NCI-H446 (cell line): Measurements from ENCODE around the gene IL1RAPL1.

ENCODE experiments used
- DNase-seq, 2 experiments: peaks; one replicate each; lab custom pipeline; 2025; lab: John Stamatoyannopoulos, UW

Gene IL1RAPL1

DNA sequence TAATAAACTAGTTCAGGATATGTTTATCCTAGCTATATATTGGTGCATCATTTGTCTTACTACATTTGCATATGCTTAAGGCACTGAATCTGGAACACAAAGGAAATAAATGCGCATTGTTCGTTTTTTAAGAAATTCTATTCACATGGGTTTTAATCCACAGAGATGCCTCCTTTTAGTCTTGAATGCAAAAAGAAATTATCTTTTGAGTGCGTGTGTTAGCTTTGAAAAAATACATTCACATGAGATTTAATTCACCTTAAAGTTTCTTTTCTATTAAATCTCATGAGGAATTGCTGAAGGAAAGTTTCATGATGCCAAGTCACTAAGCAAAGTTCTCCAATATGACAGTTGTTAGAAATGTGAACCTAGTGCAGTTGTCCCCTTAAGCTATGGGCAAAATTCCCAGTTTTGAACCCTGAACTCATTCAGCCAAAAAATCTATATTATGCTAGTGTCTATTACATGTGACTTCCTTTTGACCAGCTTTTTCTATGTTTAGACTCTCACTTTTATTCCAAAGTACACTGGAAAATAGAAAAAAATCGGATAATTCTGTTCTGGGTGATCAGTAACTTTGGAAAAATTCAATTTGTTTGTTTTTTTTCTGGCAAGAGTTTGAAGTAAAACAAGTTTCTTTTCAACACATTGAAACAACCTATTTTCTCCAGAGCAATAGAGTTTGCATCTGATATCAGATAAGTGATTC lies 1201.9 kb downstream of the IL1RAPL1 start:
- no peak for DNase-seq

DNA sequence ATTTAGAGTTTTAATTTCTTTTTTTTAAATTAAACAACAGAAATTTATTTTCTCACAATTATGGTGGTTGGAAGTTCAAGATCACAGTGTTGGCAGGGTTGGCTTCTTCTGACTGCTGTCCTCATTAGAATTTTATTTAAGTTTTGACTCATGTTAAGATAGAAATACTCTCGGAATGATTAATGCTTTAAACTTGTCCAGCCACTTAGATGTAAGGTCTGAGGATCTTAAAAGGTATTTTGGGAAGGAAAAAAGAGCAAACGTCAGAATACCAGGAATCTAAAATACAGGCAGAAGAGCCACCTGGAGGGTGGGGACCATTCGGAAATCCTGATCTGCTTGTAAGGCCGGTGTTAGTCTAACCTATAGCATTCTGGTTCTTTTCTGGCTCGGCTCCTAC lies 1205.1 kb downstream of the IL1RAPL1 start:
- no peak for DNase-seq

DNA sequence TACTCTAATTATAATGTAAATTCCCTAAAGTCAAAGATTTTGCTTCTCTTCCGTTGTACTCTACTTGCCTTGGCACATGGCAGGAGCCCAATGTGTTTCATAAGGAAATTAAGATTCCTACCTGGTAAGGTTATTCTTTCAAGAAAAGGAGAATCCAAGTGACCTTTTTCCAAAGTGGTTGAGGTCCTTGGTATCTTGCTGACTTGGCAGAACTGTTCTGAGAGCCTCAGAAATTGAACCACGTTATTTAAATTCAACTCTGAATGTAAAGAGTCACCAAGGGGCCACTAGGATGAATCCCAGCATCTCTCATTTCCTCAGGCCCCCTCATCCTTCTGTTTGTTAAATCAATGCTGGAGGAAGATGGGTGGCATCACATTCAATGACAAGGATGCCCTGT lies 1209.9 kb downstream of the IL1RAPL1 start:
- no peak for DNase-seq

DNA sequence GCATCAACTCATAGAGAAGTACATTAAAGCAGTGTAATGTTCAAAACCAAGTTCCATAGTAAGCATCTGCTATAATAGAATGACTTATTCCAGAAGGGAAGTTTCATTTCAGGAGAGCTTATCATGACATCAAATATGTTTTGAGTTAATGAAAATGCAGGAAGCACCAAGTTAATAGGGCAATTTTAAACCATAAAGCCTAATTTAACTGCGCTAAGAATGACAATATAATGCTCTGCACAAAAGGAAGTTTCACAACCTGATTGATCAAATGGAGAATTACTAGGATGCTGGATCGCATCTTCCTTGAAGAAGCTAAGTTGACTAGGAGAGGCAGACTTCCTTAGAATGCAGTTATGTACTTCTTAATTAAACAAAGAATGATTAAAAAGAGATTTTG lies 1211.2 kb downstream of the IL1RAPL1 start:
- DNase-seq: no peak

DNA sequence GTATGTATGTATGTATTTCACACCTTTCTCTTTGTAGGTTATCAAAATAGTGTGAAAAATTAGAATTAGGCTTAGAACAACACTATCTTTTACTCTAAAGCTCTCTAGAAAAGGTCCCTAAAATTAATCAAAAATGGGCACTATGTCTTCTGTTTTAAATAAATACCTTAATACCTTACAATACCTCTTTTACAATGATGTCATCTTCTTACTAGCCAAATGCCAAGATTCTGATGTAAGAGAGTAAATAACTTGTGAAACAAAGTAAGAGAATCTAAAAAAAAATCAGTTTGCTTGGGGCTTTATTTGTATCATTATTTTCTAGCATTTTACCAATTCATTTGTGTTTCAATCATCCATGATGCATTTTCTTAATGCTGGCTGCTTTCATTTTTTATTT lies 1225.9 kb downstream of the IL1RAPL1 start:
- DNase-seq: no peak

DNA sequence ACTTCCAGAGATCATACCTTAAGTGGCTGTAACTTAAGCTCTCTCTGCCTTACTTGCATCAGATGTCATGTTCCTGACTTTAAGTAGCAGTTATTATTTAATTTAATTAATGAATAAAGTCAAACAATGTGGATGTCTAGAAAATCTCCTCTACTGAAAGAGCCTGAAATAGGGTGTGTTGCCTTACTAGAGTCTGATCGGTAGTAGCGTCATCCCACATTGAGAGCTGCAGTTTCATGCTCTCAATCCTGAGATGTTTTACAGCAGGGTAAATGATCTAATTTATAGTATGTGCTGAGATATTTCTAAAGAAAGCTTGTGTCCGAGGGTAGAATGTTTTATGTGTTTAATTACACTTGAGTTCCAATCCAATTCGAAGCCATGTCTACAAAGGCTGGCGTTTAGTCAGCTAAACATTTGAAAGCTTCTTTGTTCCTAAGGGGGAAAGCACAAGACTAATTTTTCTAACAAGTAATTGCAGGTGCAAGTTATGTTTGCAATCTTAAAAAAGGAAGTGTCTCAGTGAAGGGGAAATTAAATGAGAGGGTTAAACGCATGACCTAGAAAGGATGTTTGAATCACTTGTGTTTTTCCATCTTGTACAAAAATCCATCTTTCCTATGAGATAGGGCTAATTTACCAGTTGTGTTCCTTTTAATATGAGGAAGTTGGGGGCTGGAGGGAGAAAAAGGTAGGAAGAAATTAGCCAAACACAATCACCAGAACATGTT lies 1237.1 kb downstream of the IL1RAPL1 start:
- DNase-seq: no peak

DNA sequence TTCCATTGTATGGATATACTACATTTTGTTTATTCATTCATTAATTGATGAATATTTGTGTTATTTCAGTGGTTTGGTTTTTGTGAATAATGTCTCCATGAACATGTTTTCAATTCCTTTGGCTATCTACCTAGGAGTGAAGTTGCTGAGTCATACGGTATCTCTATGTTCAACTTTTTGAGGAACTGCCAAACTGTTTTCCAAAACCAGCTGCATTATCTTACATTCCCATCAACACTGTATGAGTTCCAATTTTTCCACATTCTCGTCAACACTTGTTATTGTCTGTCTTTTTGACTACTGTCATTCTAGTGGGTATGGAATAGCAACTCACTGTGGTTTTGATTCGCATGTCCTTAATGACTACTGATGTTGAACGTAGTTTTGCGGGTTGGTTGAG lies 1239.5 kb downstream of the IL1RAPL1 start:
- no peak for DNase-seq

DNA sequence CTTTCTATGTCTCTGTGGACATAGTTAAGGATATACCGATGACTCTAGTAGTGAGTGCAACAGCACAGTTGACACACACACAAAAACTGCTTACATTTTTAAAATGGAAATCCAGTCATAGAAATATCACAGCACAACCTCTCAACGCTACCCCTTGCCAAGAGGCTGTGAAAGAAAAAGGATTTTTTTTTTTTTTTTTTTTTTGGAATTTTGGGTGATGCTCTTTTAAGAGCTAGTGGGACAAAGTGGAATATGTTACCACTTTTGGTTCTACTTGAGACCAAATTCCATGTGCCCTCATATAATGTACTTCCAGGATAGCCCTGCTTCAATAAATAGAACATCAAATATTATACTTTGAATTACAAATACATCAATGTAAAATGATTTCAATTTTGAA lies 1247.1 kb downstream of the IL1RAPL1 start:
- no peak for DNase-seq

DNA sequence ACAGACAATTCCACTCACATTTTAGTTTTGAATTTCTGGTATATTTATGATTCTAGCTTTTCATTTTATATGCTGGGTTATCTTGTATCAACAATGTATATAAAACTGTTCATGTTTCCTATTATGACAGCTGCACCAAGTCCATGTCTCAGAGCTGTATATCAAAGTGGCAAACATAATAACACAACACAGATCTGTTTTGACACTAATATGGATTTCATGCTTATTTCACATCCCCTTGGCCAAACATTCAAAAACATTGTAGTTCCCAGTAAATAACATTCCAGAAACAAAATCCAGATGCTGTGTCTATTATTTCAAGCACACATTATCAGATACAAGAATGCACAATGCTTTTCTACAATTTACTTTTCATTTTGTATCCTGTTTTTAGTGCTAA lies 1247.5 kb downstream of the IL1RAPL1 start:
- no peak for DNase-seq

DNA sequence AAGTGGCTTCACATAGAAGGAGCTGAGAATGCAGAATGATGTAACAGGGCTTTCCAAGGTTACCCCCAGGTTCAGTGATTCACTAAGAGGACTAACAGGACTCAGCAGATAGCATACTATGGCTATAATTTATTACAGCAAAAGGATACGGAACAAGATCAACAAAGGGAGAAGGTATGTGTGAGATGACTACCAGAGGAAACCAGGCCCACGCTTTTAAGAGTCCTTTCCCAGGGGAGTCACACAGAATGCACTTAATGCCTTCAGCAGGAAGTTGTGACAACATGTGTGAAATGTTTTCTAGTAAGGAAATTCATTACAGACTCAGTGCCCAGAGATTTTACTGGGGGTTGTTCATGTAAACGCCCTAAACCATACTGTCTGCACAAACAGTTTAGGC lies 1254.5 kb downstream of the IL1RAPL1 start:
- DNase-seq: no peak

DNA sequence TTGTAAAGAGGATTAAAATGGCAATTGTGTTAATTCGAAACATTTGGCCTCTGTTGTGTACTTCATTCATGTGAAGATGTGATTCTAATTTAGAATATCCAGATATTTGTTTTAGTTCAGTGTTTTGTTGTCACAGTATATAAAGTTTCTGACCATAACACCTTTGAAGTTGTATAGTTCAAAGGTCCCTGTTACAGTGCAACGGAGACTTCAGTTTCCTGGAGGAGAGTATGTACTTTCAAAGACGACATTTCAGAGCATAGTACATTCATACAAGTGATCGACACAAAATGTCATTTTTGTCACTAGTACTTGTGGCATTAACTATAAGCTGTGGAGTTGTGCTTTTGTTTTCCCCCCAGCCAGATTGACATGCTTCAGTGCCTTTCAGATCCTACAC lies 1255.3 kb downstream of the IL1RAPL1 start:
- no peak for DNase-seq

DNA sequence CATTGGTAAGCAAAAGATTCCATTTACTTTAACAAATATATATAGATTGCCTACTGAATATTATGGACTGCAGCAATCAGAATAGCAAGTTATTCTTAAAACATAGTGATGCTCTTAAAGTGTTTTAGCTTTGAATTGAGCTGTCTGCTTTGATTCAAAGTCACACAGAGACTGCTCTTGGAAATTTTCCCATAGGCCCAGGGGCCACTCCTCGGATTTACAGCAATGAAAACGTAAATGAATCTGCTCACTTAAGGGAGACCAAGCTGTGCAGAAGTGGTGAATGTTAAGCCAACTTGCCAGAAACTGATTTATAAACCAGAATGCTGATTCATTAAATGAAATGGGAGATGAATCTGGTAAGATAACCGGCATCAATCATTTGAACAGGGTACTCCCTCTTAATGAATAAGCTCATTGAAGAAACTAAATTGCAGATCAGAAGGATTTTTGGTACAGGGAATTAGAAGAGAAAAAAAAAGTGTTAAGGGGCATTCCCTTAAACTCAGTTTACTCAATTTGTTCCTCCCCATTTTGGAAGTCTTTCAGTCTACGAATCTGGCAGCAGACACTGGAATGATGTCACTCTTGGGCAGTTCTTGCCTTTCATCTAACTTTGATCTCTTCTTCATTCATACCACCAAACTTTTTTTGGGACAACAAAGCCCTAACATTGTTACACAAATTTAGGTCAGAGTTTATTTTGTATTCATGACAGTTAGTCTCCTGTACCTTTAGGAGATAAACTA lies 1264.8 kb downstream of the IL1RAPL1 start:
- no peak for DNase-seq

DNA sequence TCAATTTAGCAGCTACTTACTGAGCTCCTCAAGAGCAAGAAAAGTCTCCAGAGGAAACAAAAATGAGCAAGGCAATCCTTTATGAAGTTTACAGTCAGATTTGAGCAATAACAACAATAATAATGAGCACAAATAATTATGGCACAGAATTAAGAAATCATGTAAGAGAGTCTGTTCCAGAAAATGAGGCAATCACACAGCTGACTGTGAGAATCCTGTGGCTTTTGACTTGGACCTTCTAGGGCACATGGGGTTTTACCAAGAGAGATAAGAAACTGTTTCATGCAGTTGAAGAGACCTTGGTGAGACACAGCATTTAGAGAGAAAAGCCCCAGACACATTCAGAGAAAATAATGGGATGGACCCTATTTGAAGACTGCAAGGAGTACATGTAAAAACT lies 1265.5 kb downstream of the IL1RAPL1 start:
- DNase-seq: no peak

DNA sequence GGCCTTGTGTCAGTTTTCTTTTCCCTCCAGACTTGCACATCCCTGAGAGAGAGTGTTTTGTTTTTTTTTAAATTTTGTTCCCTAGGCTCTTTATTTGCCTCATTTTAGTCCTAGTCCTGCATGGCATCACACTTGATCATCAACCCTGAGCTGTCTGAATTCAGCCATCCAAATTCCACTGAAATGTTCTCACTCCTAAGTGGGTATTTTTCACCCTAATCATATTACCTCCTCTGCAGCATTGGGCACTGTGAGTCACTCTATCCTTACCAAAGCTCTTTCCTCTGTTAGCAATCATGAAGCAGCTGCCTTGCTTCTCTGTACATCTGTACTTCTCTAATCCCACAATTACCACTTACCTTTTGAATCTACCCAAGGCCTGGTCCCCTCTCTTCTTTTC lies 1271.5 kb downstream of the IL1RAPL1 start:
- DNase-seq: no peak

DNA sequence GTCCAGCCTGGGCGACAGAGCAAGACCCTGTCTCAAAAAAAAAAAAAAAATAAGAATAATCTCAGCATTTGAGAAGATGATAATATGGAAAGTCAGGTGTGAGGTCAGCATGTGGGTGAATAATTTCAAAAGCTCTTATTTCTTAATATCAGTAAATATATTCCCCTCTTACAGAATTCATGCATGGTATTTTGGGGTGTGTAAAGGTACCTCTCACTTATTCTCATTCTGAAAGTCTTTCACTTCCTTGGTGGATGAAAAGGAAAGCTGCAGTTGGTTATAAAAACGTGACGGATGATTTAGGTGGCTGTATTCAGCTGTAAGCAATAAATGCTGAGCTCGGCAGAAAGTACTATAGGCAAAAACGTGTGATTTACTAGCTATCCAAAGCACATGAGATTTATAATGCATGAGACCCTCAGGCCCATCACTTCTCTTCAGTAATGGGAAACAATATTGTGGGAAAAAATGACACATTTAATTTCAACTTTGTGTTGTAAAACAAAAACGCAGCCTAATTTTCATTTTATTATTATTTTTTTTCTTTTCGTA lies 1275.0 kb downstream of the IL1RAPL1 start:
- no peak for DNase-seq

DNA sequence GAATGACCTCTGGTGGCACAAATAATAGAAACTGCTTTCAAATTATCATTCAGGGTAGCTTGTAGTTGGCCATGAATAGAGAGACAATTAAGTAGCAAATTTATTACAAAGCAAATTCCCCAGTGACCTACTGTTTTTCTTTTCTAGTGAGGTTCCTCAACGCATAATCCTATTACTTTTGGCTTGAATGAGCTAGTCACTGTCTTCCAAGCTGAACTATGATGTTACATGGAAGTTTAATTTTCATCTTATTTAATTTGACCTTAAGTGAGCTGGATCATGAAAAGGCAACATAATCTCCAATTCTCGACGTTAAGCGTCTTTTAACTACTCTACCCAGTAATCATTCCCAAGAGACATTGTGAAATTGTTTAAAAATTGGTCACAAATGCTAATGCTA lies 1280.7 kb downstream of the IL1RAPL1 start:
- no peak for DNase-seq

DNA sequence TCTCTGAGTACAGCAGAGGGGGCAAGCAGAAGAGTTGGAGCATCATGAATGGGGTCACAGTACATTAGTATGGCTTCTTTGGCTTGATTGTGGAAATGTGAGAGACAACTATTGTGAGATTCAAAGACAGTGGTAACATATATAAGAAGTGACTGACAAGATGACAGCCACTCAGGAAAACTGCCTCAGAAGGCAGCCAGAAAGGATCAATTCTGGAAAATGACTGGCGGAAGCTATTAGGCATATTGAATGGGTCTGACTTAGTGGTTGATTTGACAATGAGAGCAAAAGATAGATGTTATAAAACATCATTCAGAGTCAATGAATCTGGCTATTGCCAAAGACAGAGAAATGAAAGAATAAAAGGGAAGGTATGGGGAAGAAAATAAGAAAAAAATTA lies 1282.6 kb downstream of the IL1RAPL1 start:
- no peak for DNase-seq

DNA sequence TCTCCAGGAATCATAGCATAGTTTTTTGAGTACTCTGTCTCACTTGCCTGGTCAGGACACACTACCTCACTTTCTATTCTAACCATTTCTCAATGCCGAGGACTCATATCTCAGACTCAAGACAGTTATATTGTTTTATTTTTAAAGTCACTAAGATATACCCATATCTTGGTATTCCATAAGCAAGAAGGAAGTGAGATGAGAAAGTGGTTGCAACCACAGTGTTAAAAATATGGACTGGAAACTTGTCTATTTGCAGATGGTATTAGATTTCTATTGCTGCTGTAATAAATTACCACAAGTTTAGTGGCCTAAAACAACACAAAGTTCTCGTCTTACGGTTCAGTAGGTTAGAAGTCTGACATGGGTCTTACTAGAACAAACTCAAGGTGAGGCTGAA lies 1283.4 kb downstream of the IL1RAPL1 start:
- no peak for DNase-seq

DNA sequence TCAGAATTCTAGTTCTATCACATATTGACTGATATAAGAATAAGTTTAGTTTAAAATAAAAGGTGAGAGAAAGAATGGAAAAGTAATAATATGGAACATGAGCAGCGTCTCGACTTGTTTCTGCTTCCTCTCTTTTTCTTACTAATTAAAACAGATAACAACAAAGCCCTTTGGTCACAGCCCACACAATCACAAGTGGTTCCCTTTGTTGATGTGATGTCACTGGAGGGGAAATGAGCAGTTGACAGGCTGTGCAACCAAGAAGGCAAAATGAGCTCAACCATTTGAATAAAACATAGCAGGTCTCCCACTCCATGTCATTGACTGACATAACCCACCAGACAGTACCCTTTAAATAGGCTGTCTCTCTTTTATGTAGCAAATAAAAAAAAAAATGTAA lies 1285.6 kb downstream of the IL1RAPL1 start:
- DNase-seq: no peak

DNA sequence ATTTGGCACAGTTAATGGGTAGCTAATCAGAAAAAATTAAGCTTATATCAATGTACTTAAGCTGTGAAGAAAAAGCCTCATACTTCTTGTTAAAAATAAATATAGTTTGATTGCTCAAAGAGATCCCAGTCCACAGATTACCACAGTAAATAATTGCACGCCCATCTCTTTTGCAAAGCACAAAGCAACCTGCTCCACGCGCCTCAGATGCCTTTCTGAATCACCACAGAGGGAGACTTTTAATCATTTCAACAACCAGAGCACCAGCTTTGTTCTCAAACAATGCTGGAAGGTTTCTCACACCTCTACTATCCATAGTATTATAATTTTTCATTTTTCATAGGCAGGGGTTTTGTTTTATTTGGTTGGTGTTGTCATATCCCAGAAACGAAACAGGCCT lies 1289.5 kb downstream of the IL1RAPL1 start:
- no peak for DNase-seq

DNA sequence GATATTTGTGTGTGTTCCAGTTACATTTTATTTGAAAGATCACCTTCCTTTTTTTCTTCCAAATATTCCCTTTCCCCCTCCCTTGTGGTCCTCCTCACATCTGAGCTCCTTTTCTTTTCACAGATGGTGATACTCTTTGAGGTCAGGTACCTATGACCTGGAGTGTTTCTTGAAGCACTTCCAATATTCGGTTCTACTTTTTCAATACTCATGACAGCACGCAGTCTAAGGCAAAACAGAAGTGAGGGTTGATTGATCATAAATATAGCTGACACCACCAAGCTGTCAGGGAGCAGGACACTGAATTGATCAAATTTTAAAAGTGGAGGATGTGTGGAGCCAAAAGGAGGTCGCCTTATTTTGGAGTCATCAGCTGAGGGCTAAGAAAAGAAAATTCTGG lies 1293.7 kb downstream of the IL1RAPL1 start:
- DNase-seq: no peak

DNA sequence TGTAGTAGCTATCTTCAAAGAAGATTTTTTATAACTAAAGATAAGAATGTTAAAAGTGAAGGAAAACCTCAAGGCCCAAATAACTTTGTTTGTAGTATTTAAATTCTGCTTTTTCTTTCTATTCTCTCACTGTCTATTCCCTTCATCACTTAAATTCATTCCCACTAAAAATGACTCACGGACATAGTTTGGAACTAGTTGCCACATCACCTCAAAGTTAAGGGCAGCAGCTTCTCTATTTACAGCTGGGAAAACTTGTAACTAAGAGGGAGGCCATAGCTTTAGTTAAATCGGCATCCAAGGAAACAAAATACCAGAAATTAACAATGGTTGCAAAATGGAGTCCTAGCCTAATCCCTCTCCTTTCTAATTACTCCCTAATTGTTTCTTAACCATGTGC lies 1302.8 kb downstream of the IL1RAPL1 start:
- DNase-seq: no peak

DNA sequence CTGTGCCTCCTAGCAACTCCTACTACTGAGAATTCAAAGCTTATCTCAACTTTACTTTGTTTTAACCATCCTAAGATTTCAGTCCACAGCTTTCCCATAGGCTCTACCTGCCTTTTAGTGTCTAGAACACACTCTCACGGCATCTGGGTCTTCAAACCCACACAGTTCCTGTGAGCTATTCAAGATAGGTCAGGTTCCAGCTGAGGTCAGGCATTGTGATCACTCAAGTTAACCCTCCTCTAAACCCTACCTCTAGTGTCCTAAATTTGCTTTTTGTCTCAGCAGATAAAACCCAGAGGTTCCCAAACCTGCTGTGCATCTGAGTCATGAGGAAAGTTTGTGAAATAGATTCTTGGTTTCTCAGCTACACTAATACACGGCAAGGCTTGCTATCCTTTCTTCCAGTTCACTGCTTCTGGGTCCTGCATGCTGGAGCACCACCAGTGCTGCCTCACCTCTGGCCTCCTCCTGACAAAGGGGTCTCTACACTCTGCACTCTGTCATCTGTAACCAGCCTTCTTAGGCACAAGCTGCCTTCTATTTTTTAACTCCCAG lies 1303.5 kb downstream of the IL1RAPL1 start:
- DNase-seq: no peak
